H1 (cell line): ENCODE results near the gene TNXB.
"Not testable (repeated sequence)": the region's sequence is repeated elsewhere in the genome, so short reads cannot be mapped to it uniquely, and the experiment has no call there.

ENCODE experiments used
- CHD2 ChIP-seq: IDR thresholded peaks from 2 replicates; pipeline ENCODE4 v1.6.1; 2012; ENCODE audit warnings: low read length, improper control_type of control experiment
- EZH2 ChIP-seq: fragments of 200-600 bp; sonication (generic); IDR thresholded peaks from 2 replicates; pipeline ENCODE4 v1.7.1; 2012; ENCODE audit warnings: low read depth, mild to moderate bottlenecking, moderate library complexity, low read length, inconsistent platforms; ENCODE audit not compliant: severe bottlenecking
- HDAC2 ChIP-seq, 2 experiments: fragments of 300-600 bp in 1 of 2; sonication (generic) in 1 of 2; IDR thresholded peaks; 2 replicates each; pipeline ENCODE4 v1.6.1; 2011 to 2012; ENCODE audit warnings: low read depth in 2 of 2, low read length in 2 of 2, mild to moderate bottlenecking in 2 of 2, moderate library complexity in 2 of 2, borderline replicate concordance in 1 of 2, inconsistent platforms in 1 of 2
- RFX5 ChIP-seq: IDR thresholded peaks from 2 replicates; pipeline ENCODE4 v1.6.1; 2011; ENCODE audit warnings: low read depth, low read length, improper control_type of control experiment, borderline replicate concordance
- TAF1 ChIP-seq: IDR thresholded peaks from 2 replicates; pipeline ENCODE4 v1.6.1; 2011; ENCODE audit warnings: mild to moderate bottlenecking, low read depth, low read length
- TCF12 ChIP-seq: IDR thresholded peaks from 2 replicates; pipeline ENCODE4 v1.6.1; 2011; ENCODE audit warnings: low read depth, mild to moderate bottlenecking, low read length
- TEAD4 ChIP-seq: IDR thresholded peaks from 2 replicates; pipeline ENCODE4 v1.6.1; 2012; ENCODE audit warnings: low read depth, low read length, inconsistent platforms, mixed read lengths
- YY1 ChIP-seq: IDR thresholded peaks from 2 replicates; pipeline ENCODE4 v1.6.1; 2011; ENCODE audit warnings: low read depth, mild to moderate bottlenecking, low read length
- TF ChIP-seq, protein P1 (sequence below), 3 experiments: IDR thresholded peaks; 1 replicate in 2 of 3; 2 replicates in 1 of 3; pipeline versions ENCODE4 v1.5.1 to v1.6.1; 2011; ENCODE audit warnings: low read length in 3 of 3, mild to moderate bottlenecking in 3 of 3, inconsistent platforms in 2 of 3, low read depth in 1 of 3, moderate library complexity in 1 of 3; ENCODE audit not compliant: insufficient read depth in 1 of 3; ENCODE audit errors: control extremely low read depth in 1 of 3

DNA sequence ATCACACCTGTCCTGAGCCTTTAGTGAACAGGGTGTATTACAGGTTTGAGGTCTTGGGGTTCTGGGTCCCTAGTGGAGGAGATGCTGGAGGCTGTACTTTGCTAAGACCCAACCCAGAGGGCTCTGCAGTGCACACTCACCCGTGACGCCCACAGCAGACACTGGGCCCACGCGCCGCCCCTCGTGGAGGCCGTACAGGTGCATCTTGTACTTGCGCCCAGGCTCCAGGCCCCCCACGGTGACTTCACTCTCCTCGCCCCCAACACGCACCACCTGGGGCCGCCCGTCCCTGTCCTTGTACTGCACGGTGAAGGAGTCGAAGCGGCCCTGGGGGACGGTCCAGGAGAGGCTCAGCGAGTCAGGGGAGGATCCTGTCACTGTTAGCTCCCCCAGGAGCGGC is 41.6 kb downstream of the TNXB start:
- TF ChIP-seq, protein P1, sequence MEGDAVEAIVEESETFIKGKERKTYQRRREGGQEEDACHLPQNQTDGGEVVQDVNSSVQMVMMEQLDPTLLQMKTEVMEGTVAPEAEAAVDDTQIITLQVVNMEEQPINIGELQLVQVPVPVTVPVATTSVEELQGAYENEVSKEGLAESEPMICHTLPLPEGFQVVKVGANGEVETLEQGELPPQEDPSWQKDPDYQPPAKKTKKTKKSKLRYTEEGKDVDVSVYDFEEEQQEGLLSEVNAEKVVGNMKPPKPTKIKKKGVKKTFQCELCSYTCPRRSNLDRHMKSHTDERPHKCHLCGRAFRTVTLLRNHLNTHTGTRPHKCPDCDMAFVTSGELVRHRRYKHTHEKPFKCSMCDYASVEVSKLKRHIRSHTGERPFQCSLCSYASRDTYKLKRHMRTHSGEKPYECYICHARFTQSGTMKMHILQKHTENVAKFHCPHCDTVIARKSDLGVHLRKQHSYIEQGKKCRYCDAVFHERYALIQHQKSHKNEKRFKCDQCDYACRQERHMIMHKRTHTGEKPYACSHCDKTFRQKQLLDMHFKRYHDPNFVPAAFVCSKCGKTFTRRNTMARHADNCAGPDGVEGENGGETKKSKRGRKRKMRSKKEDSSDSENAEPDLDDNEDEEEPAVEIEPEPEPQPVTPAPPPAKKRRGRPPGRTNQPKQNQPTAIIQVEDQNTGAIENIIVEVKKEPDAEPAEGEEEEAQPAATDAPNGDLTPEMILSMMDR (IDR thresholded peaks at IDR 0.05; ENCODE audit: control extremely low read depth in 1 of 3, insufficient read depth in 1 of 3, low read depth in 1 of 3, low read length in 3 of 3), result not testable (repeated sequence)
- not testable (repeated sequence) for TF ChIP-seq TEAD4; CHD2; RFX5; EZH2; YY1; TAF1; HDAC2 (IDR thresholded peaks at IDR 0.05; ENCODE audit: borderline replicate concordance in 1 of 2, low read depth in 2 of 2, low read length in 2 of 2); TCF12
